NT2/D1 (cell line): Measurements from ENCODE around the gene CEP112.

Experiments used
- SUZ12 ChIP-seq: IDR thresholded peaks from 2 replicates; pipeline ENCODE4 v1.6.1; 2011; ENCODE audit not compliant: insufficient read length, insufficient read depth; ENCODE audit errors: extremely low read depth
- YY1 ChIP-seq: IDR thresholded peaks from 2 replicates; pipeline ENCODE4 v1.6.1; 2011; ENCODE audit not compliant: insufficient read length, insufficient read depth
- ZNF274 ChIP-seq: IDR thresholded peaks from 2 replicates; pipeline ENCODE4 v1.6.1; 2011; ENCODE audit warnings: mild to moderate bottlenecking, low read depth, low read length

DNA sequence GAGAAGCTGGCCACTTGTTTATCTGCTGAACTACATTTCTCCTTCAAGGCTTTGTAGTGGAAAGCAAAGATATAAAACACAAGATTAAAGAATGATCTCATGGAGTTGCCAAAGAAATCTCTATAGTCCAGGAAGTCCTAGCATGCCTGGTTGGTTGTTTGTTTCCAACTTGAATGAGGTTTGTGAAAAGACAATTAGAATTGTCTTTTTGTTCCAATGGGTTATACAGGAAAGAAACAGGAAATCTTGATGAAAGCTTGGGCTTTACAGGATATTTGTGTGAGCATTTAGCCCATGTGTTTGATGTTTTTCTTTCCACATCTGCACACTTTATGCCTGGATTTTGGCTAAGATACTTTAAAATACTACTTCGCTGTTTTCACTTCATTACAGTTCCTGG, 273.4 kb downstream of the CEP112 start:
- TF ChIP-seq YY1 (no peak), SUZ12 (no peak), ZNF274 (no peak)
